ENCODE measurements around the gene OCA2.

- TF ChIP-seq CTCF (IDR thresholded peaks at IDR 0.05 in 8 of 11, conservative IDR thresholded peaks at IDR 0.05 in 3 of 11) = no peak
- TF ChIP-seq POLR2A (IDR thresholded peaks at IDR 0.05) = no peak
- TF ChIP-seq POLR2AphosphoS5 (IDR thresholded peaks at IDR 0.05) = no peak
Observed at GRCh38 chr15:27797765-27798164, 301.4 kb downstream of the OCA2 start.
